Measurements from ENCODE around the gene GAL3ST2. TPM values are rescaled to one million over a fixed set of nuclear protein-coding genes. Genes with fewer than 3 reads are reported as not detected.

The GAL3ST2 gene
- total and polyA plus RNA-seq, 4 donors = 0.03 to 0.33 (median 0.23) TPM; not detected in 1

DNA sequence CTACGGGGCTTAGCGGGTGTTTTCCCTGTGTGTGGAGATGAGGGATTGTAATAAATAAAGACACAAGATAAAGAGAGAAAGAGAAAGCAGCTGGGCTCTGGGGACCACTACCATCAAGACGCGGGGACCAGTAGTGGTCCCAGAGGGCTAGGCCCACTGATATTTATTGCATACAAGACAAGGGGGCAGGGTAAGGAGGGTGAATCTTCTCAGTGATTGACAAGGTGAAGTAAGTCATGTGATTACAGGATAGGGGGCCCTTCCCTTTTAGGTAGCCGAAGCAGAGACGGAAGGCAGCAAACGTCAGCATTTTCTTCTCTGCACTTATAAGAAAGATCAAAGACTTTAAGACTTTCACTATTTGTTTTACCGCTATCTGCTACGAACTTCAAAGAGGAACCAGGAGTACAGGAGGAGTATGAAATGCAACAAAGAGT, 4.5 kb upstream of the GAL3ST2 start:
- no peak overlapping the region for H3K9ac ChIP-seq (ENCODE audit: low read depth in 1 of 2, low read length in 2 of 2)
- H3K4me3 ChIP-seq (ENCODE audit: low read depth in 1 of 3, low read length in 3 of 3) = no peak overlapping the region
- H3K36me3 ChIP-seq (ENCODE audit: control insufficient read depth in 4 of 4, insufficient read depth in 3 of 4, low read depth in 1 of 4, low read length in 3 of 4) = peaks cover 0 to 3% (median 0%) of the 10 kb centered on the region in 4 donors
- DNase-seq (ENCODE audit: low spot score) = no peak
- peaks cover 19 to 57% (median 38%) of the 10 kb centered on the region in 4 donors for H3K4me1 ChIP-seq (ENCODE audit: control insufficient read depth in 4 of 4, insufficient read depth in 4 of 4, low read length in 3 of 4)
- no peaks in the 10 kb centered on the region for H3K27me3 ChIP-seq (ENCODE audit: control insufficient read depth in 4 of 4, insufficient read depth in 4 of 4, low read length in 3 of 4)
- H3K27ac ChIP-seq (ENCODE audit: low read depth in 1 of 2, low read length in 2 of 2) = no peak overlapping the region
- no peaks in the 10 kb centered on the region for H3K9me3 ChIP-seq (ENCODE audit: control insufficient read depth in 4 of 4, low read length in 3 of 4)
- 70% methylated on average over 9 of the region's 9 CpGs for WGBS
- TF ChIP-seq NR2F2 (IDR thresholded peaks at IDR 0.05) (no peak), TAF1 (conservative IDR thresholded peaks at IDR 0.05) (no peak), HNF4G (IDR thresholded peaks at IDR 0.05) (no peak), ZBTB33 (IDR thresholded peaks at IDR 0.05) (no peak), EGR1 (IDR thresholded peaks at IDR 0.05; ENCODE audit: low read depth in 2 of 2) (no peak), MAX (IDR thresholded peaks at IDR 0.05) (no peak)
- TF ChIP-seq, protein P1, sequence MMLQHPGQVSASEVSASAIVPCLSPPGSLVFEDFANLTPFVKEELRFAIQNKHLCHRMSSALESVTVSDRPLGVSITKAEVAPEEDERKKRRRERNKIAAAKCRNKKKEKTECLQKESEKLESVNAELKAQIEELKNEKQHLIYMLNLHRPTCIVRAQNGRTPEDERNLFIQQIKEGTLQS (IDR thresholded peaks at IDR 0.05) = no peak

GRCh38 chr2:241773511-241774418, 2.9 kb upstream of the GAL3ST2 start:
- Histone ChIP-seq H3K4me3 (ENCODE audit: low read depth in 1 of 3, low read length in 3 of 3) (no peak overlapping the region), H3K4me1 (ENCODE audit: control insufficient read depth in 4 of 4, insufficient read depth in 4 of 4, low read length in 3 of 4) (peaks cover 19 to 57% (median 38%) of the 10 kb centered on the region in 4 donors), H3K36me3 (ENCODE audit: control insufficient read depth in 4 of 4, insufficient read depth in 3 of 4, low read depth in 1 of 4, low read length in 3 of 4) (no peaks in the 10 kb centered on the region), H3K27ac (ENCODE audit: low read depth in 1 of 2, low read length in 2 of 2) (no peak overlapping the region), H3K9me3 (ENCODE audit: control insufficient read depth in 4 of 4, low read length in 3 of 4) (no peaks in the 10 kb centered on the region), H3K27me3 (ENCODE audit: control insufficient read depth in 4 of 4, insufficient read depth in 4 of 4, low read length in 3 of 4) (no peaks in the 10 kb centered on the region), H3K9ac (ENCODE audit: low read depth in 1 of 2, low read length in 2 of 2) (no peak overlapping the region)
- WGBS = 56% methylated on average over 29 of the region's 29 CpGs
- TF ChIP-seq RAD21 (IDR thresholded peaks at IDR 0.05) (no peak), JUND (IDR thresholded peaks at IDR 0.05) (no peak), HNF4A (conservative IDR thresholded peaks at IDR 0.05) (peak; percentile 60 to 71), MAX (IDR thresholded peaks at IDR 0.05) (no peak), YY1 (IDR thresholded peaks at IDR 0.05) (no peak), NR2F2 (IDR thresholded peaks at IDR 0.05) (no peak), RXRA (IDR thresholded peaks at IDR 0.05) (peak in 1 of 2 donors; percentile 29)
- peak; percentile 32 for DNase-seq (ENCODE audit: low spot score)

DNA sequence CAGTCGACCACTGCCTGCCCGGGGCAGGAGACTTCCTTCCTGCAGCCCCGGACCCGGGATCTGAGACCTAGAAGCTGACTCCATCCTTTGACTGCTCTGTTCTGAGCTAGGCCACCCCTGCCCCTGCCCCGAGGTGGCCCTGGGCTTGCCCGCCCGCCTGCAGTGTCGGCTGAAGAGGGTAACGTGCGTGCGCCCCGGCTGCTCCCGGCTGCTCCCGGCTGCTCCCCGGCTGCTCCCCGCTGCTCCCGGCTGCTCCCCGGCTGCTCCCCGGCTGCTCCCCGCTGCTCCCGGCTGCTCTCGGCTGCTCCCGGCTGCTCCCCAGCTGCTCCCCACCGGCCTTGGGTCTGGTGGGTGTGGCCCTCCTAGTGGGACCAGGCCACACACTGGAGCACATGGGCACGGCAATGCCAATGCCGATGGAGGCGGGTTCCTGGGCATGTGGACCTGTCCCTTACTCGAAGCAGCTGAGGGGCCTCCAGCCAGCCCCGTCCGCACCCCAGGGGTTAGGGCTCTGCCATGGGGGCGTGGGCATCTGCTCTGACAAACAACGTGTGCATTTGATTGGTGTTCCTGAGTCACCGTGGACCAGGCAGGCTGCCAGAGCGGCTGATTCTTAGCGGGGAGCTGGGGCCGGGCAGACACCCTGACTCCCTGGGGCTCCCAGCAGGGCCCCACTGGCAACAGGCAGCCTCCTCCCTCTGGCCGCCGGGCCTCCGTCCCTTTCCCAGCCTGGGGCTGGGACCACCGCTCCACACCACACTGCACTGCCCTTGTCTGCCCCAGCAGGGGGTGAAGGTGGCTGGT, 2.0 kb upstream of the GAL3ST2 start:
- peaks cover 19 to 56% (median 38%) of the 10 kb centered on the region in 4 donors for H3K4me1 ChIP-seq (ENCODE audit: control insufficient read depth in 4 of 4, insufficient read depth in 4 of 4, low read length in 3 of 4)
- 79% methylated on average over 40 of the region's 40 CpGs for WGBS
- H3K27ac ChIP-seq (ENCODE audit: low read depth in 1 of 2, low read length in 2 of 2) = no peak overlapping the region
- no peaks in the 10 kb centered on the region for H3K27me3 ChIP-seq (ENCODE audit: control insufficient read depth in 4 of 4, insufficient read depth in 4 of 4, low read length in 3 of 4)
- H3K4me3 ChIP-seq (ENCODE audit: low read depth in 1 of 3, low read length in 3 of 3) = no peak overlapping the region
- H3K9ac ChIP-seq (ENCODE audit: low read depth in 1 of 2, low read length in 2 of 2) = no peak overlapping the region
- no peaks in the 10 kb centered on the region for H3K36me3 ChIP-seq (ENCODE audit: control insufficient read depth in 4 of 4, insufficient read depth in 3 of 4, low read depth in 1 of 4, low read length in 3 of 4)
- peak; percentile 37 for DNase-seq (ENCODE audit: low spot score)
- H3K9me3 ChIP-seq (ENCODE audit: control insufficient read depth in 4 of 4, low read length in 3 of 4) = no peaks in the 10 kb centered on the region
- TF ChIP-seq HNF4G (IDR thresholded peaks at IDR 0.05) (no peak), MAX (IDR thresholded peaks at IDR 0.05) (no peak), YY1 (IDR thresholded peaks at IDR 0.05) (no peak), ZBTB33 (IDR thresholded peaks at IDR 0.05) (no peak), RAD21 (IDR thresholded peaks at IDR 0.05) (no peak), HNF4A (conservative IDR thresholded peaks at IDR 0.05) (no peak), EGR1 (IDR thresholded peaks at IDR 0.05; ENCODE audit: low read depth in 2 of 2) (no peak), FOXA1 (IDR thresholded peaks at IDR 0.05) (no peak)
- TF ChIP-seq, protein P2, sequence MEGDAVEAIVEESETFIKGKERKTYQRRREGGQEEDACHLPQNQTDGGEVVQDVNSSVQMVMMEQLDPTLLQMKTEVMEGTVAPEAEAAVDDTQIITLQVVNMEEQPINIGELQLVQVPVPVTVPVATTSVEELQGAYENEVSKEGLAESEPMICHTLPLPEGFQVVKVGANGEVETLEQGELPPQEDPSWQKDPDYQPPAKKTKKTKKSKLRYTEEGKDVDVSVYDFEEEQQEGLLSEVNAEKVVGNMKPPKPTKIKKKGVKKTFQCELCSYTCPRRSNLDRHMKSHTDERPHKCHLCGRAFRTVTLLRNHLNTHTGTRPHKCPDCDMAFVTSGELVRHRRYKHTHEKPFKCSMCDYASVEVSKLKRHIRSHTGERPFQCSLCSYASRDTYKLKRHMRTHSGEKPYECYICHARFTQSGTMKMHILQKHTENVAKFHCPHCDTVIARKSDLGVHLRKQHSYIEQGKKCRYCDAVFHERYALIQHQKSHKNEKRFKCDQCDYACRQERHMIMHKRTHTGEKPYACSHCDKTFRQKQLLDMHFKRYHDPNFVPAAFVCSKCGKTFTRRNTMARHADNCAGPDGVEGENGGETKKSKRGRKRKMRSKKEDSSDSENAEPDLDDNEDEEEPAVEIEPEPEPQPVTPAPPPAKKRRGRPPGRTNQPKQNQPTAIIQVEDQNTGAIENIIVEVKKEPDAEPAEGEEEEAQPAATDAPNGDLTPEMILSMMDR (IDR thresholded peaks at IDR 0.05; ENCODE audit: low read depth, low read length, missing input control) = no peak
- TF ChIP-seq, protein P1 (IDR thresholded peaks at IDR 0.05) = no peak
